PC-9 (cell line): ENCODE measurements around the gene TRMT1L.

Experiments
- EZH2 ChIP-seq: fragments of 200-600 bp; sonication (generic); IDR thresholded peaks from 2 replicates; pipeline ENCODE4 v1.8.0; 2017; ENCODE audit warnings: antibody characterized with exemption, low read depth
- TF ChIP-seq, protein P1 (sequence below): fragments of 200-600 bp; sonication (generic); conservative IDR thresholded peaks from 2 replicates; pipeline ENCODE4 v1.6.1; 2017; ENCODE audit warnings: mixed run types, antibody characterized with exemption, mild to moderate bottlenecking, moderate library complexity

DNA sequence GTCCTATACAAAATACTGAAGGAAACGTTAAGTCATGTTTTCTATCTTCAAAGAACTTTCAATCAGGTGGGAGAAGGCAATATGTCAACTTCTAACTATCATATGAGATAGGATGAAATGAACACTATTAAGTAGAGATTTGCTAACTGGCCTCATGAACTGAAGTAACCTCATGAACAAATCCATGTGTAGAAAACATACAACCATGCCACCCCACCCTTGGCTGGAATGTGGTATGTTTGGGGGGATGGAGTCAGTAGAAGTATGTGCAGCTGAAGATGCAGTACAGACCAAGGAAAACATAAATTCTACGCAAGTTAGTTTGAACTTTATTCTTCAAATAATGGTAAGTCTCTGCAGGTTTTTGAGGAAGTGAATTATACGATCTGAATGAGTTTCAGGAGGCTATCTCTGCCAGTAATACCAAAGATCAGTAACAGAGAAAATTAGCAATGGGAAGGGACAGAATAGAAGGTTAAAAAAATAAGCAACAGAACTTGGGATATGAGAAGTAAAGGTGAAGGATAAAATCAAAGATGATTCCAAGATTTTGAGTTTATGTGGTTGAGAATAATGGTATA, 4.5 kb downstream of the TRMT1L start:
- TF ChIP-seq, protein P1, sequence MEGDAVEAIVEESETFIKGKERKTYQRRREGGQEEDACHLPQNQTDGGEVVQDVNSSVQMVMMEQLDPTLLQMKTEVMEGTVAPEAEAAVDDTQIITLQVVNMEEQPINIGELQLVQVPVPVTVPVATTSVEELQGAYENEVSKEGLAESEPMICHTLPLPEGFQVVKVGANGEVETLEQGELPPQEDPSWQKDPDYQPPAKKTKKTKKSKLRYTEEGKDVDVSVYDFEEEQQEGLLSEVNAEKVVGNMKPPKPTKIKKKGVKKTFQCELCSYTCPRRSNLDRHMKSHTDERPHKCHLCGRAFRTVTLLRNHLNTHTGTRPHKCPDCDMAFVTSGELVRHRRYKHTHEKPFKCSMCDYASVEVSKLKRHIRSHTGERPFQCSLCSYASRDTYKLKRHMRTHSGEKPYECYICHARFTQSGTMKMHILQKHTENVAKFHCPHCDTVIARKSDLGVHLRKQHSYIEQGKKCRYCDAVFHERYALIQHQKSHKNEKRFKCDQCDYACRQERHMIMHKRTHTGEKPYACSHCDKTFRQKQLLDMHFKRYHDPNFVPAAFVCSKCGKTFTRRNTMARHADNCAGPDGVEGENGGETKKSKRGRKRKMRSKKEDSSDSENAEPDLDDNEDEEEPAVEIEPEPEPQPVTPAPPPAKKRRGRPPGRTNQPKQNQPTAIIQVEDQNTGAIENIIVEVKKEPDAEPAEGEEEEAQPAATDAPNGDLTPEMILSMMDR, result no peak
- no peak for TF ChIP-seq EZH2
